GM18498 (cell line): ENCODE measurements around the gene CFAP221.

Experiments used
- ATAC-seq: cut with Tn5 transposase; IDR thresholded peaks from one replicate; pipeline ENCODE4 v1.9.1; 2021; ENCODE audit warnings: mild to moderate bottlenecking, moderate library complexity; ENCODE audit not compliant: unreplicated experiment

The CFAP221 gene

DNA sequence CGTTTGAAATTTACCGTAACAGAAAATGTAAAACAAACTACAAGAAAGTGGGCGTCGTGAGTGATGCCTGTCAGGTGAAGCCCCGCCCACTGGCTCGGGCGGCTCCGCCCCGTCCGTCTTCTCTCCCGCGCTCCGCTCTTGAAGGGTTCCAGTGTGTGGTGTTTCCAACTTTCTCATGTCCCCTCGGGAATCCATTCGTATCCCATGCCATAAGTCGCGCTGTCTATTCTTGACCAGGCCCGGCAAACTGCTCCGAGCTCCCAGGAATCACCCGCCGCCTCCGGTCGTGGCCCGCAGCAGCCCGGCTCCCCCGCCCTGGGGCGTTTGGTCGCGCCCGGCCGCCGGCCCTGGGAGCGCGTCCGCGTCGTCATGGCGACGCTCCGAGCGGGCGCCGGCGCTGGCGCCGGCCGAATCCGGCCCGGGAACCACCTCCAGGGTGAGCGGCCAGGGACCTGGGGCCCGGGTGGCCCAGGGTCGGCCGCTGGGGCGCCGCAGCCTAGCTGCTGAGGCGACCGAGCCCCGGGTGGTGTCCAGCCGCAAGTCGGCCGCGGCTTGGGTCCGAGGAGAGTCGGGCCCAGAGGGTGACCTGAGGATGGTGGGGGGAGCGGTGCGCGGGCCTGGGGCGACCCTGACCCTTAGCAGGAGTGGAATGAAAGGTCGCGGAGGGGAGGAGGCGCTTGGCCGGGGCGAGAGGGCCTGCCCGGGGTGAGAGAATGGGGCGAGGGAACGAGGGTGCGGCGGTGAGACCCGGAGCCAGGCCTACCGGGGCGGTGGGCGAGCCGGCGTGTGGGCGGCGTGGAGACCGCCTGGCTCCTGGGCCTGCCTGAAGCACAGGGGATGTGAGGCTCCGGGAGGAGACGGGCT lies at the start of gene CFAP221:
Gene CFAP221 (plus strand): TSS at position 375 of the 864 bp plus-strand sequence. CDS start 1,683 bp downstream, outside the sequence.
- ATAC-seq = peak; percentile 81

DNA sequence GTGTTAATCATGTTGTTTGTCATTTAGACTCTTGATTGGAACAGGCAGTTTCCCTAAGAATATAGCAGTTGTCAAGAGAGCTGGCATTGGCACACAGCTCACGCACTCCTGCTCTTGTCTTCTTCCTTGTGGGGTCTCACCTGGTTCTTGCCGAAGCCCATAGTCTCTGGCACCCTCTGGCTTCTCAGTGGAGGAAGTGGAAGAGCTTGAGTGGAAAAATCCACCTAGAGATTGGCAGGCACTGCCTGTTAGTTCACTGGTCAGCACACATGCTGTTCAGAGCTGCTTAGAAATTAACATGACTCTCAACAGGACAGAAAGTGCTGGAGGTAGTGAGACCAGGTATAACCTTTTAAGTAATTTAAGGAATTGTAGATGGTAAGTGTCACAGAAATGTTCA lies 48.3 kb upstream of the CFAP221 start:
- no peak for ATAC-seq

DNA sequence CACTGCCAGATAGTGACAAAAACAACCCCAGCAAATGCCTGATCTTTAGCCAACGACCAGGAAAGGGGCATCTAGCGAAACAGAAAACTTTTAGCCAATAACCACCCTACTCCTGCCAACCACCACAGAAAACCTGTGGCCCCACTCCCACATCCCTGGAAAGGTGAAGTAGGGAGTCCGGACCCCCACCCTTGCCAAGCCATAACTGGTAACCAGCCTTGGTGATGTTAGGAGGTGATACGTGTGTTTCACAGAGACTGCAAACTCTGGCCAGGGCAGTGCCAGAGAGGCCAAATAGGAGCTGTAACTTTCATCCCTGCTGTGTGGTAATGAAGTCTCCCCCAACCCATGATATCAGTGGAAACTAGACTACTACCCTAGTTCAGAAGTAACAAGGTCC lies 47.6 kb upstream of the CFAP221 start:
- no peak for ATAC-seq

DNA sequence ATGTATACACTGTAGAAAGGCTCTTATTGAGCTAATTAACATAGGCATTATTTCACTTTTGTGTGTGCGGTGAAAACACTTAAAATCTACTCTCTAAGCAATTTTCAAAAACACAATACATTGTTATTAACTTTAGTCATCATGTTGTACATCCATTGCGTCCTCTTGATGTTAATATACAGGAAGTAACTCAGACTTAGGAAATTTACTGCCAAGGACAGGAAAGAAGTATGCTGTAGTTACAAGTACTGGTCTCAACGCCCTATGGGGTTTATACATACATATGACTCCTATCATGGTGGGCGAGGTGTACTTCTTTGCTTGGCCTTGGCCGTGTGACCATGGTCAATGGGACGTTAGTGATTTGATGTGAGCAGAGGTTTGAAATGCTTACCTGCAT lies 35.5 kb upstream of the CFAP221 start:
- no peak for ATAC-seq

GRCh38 chr2:119511989-119512388 lies 32.3 kb upstream of the CFAP221 start:
- no peak for ATAC-seq

DNA sequence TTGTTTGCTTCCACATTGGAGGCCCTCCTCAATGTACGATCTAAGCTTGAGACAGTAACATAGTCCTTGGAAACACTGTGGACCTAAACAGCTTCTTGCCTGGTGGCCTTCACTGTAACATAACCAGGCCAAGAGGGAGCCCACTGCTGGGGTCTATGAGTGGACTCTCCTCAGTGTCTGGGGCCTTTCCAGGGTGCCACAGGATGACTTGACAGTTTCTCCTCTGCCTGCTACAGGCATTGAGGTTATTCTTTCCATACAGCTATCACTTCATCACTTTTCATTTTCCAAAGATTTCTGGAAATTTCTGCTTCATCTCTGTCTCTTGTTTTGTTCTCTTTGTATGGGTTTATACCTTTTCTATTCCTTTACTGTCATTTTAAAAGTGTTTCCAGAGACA lies 31.3 kb upstream of the CFAP221 start:
- no peak for ATAC-seq

GRCh38 chr2:119513832-119514231 lies 30.4 kb upstream of the CFAP221 start:
- ATAC-seq = no peak

GRCh38 chr2:119516121-119516520 lies 28.1 kb upstream of the CFAP221 start:
- no peak for ATAC-seq

DNA sequence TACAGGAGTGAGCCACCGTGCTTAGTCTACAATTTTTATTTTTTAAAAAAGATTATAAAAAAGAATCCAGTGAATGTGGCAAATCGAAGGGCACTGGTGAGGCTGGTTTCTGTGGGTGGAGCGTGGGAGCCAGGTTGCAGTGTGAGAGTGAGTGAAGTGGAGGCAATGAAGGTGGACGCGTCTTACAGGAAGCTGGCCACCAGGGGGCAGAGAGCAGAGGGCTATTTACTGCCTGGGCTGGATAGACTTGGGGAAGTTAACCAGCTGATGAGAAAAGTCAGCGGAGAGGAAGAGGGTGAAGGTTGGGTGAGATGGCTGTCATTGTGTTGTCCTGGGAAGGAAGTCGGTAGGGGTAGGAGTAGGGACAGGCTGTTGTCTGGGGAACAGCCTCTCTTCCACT lies 26.8 kb upstream of the CFAP221 start:
- ATAC-seq = peak; percentile 90

GRCh38 chr2:119518401-119519056 lies 25.7 kb upstream of the CFAP221 start:
- no peak for ATAC-seq

DNA sequence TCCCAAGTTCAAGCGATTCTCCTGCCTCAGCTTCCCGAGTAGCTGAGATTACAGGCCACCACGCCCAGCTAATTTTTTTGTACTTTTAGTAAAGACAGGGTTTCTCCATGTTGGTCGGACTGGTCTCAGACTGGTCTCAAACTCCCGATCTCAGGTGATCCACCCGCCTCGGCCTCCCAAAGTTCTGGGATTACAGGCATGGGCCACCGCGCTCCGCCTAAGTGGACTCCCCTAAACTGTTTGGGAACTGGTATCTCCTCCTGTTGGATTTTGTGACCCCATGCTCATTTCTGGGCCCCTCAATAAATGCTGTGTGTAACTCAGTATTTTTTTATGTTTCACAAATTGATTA lies 25.2 kb upstream of the CFAP221 start:
- no peak for ATAC-seq

GRCh38 chr2:119520696-119521432 lies 23.4 kb upstream of the CFAP221 start:
- no peak for ATAC-seq

DNA sequence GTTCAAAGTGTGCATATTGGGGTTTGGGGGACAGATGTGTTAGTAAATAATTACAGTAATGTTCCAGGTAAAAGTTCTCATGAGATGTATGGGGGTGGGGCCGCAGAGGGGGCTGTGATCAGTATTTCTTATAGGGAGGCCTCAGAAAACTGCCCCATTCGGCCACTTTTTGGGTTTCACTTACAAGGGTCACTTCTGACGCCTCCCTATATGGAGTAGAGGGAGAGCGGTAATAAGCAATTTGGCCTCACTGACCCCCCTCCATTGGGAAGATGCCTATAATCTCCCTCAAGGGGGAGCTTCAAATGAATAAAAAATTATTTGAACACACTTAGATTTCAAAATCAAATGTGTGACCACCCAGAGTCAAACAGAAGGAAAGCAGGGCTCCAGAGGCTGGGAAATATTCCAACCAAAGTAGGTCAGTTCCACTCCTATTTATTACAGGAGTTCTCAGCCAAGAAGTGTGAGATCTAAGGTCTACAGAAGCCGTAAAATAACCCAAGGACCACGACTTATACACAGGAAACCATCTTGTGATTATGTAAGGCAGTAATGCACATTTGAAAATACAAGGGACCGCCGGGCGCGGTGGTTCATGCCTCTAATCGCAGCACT lies 22.7 kb upstream of the CFAP221 start:
- ATAC-seq = no peak

GRCh38 chr2:119522671-119523070 lies 21.6 kb upstream of the CFAP221 start:
- no peak for ATAC-seq

GRCh38 chr2:119523383-119523951 lies 20.8 kb upstream of the CFAP221 start:
- no peak for ATAC-seq

GRCh38 chr2:119523952-119524694 lies 20.1 kb upstream of the CFAP221 start, which contains the start of gene SCTR:
Gene SCTR (minus strand): TSS chr2:119524483. CDS start chr2:119524226, 257 bp downstream.
- ATAC-seq = no peak

DNA sequence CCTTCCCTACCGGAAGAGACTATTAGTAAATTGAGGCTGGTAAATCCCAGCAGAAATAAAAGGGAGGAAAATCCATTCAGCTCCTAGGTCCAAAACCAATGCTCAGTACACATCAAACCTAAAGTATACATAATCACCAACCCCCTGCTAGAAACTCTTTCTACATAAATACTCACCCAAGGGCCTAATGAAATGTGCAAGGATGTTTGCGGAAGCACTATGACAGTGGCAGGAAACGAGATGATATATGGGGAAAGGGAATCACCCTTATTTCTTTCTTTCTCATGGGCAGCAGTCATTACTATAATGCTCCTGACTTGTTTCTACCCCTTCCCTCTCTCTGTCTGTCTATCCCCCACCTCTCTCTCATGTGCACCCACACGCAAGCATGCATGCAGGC lies 18.6 kb upstream of the CFAP221 start:
- no peak for ATAC-seq

DNA sequence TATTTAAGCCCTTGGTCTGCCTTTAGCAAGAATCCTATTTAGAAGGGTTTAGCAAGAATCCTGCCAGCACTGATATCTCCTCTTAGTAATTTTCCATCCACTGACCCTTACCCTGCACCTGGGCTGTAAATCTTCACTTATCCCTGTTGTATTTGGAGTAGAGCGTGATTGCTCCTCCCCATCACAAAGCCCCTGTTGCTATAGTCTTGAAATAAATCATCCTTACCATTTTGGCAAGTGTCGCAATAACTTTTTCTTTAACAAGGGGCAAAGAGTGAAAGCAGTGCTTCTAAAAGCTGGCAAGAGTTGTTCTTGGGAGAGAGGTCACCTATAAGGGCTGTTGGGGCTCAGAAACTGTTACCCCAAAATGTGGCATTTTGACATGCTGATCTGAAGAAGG lies 16.2 kb upstream of the CFAP221 start:
- no peak for ATAC-seq

DNA sequence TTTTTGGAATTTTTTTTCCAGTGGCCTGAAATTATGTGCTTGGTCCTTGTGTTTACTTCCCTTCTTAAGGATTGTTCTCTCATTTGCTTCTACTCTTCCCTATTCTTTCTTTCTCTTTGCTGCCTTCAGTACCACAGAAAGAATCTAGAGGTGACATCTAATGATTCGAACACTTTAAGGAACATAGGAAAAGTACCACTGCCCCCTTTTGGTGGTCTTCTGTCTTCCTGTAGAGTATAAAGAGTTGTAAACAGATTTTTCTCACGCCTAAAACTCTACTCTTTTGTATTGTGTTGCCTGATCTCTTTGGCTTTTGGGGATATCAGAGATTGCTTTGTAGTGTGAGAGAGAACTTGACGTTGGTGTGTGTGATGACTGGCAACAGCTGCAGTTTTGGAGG lies 13.0 kb upstream of the CFAP221 start:
- no peak for ATAC-seq

GRCh38 chr2:119533560-119533959 lies 10.7 kb upstream of the CFAP221 start:
- no peak for ATAC-seq
